NCI-H2107 (cell line): ENCODE data around the gene TPCN2.

Experiments used
- DNase-seq: peaks from one replicate; lab custom pipeline; 2025; lab: John Stamatoyannopoulos, UW

Gene TPCN2

GRCh38 chr11:69039501-69039900 is 9.2 kb upstream of the TPCN2 start:
- no peak for DNase-seq

DNA sequence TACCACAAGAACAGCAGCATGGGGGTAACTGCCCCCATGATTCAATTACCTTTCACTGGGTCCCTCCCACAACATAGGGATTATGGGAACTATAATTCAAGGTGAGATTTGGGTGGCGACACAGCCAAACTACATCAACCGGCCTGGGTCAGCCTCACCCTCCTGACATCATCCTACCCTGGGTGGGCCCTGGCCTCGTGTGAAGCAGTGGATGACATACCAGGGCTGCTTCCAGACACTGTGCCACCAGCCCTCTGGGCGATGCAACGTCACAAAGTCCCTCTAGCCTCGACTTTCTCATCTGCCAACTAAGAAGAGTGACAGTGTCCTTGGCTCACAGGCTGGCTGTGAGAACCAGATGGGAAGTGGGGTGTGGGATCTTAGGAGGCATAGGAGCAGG is 8.7 kb upstream of the TPCN2 start:
- DNase-seq = no peak

- DNase-seq = no peak
Observed at GRCh38 chr11:69040581-69041260, 8.0 kb upstream of the TPCN2 start.

GRCh38 chr11:69041516-69041915 is 7.2 kb upstream of the TPCN2 start:
- DNase-seq = no peak

- DNase-seq = peak; percentile 34
Observed at GRCh38 chr11:69044111-69045013, 4.4 kb upstream of the TPCN2 start.

GRCh38 chr11:69048031-69048693 is 570 bp upstream of the TPCN2 start:
- no peak for DNase-seq

DNA sequence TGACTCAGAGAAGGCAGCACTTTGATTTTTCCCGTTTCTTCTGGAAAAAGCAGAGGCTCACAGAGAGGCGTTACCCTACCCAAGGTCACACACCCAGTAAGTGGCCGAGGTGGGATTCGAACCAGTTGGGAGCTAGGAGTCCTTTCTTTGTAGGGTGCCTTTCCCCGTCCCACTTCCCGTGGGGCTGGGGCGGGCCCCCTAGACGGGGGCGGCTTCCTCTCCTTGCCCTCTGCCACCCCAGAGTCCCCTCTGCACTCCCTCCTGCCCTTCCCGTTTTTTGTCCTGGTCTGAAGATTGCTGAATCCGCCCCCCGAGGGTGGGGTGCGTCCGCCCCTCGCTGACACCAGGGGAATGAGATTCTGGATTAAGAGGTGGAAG is 747 bp downstream of the TPCN2 start:
- no peak for DNase-seq

DNA sequence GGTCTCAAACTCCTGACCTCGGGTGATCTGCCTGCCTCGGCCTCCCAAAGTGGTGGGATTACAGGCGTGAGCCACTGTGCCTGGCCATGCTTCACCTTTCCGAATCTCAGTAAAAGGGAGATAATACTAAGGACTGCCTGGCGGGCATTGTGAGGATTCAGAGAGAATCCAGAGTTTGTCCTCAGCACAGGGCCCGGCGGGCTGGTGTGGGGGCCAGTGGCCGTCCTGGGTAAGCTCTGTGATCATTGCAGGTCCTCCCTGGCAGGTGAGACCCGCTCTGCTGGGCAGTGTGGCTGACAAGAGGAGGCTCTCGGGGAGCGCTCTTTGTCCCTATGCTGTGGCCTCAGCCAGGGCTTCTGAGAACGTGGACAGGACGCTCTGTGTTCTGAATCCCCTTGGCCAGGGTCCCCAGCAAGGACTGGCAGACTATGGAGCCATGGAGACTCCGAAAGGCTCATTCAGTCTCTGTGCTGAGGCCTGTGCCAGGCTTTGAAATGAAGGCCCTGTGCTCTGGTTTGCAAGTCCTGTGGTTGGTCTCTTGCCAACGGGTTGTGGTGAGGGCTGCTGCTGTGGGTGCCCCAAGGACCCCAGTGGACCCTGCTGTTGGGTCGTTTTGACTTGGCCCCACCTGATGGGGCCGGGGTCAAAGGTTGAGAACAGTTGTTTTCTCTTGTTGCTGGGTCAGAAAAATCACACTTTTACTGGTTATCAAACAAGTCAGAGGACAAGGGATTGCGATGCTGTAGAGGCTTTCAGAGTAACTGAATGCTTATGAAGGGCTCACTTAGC is 2.1 kb downstream of the TPCN2 start:
- DNase-seq = no peak

- DNase-seq = no peak
Observed at GRCh38 chr11:69051381-69052342, 2.9 kb downstream of the TPCN2 start.

- no peak for DNase-seq
Observed at GRCh38 chr11:69052343-69053168, 3.8 kb downstream of the TPCN2 start.

DNA sequence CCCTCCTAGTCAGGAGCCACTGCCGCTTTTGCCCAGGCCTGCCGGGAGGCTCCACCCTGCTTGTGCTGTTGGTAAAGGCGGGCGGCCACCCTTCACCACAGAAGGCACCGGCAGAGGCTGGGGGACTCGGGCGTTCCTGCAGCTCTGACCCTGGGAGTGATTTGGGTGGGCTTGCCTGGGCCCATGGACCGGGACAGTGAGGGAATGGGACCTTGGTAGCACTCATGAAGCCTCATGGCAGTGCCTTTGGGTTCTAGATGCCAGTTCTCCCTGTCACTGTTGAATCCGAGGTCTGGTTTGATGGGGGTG is 4.4 kb downstream of the TPCN2 start:
- DNase-seq = no peak

- no peak for DNase-seq
Observed at GRCh38 chr11:69053546-69054396, 5.0 kb downstream of the TPCN2 start.

DNA sequence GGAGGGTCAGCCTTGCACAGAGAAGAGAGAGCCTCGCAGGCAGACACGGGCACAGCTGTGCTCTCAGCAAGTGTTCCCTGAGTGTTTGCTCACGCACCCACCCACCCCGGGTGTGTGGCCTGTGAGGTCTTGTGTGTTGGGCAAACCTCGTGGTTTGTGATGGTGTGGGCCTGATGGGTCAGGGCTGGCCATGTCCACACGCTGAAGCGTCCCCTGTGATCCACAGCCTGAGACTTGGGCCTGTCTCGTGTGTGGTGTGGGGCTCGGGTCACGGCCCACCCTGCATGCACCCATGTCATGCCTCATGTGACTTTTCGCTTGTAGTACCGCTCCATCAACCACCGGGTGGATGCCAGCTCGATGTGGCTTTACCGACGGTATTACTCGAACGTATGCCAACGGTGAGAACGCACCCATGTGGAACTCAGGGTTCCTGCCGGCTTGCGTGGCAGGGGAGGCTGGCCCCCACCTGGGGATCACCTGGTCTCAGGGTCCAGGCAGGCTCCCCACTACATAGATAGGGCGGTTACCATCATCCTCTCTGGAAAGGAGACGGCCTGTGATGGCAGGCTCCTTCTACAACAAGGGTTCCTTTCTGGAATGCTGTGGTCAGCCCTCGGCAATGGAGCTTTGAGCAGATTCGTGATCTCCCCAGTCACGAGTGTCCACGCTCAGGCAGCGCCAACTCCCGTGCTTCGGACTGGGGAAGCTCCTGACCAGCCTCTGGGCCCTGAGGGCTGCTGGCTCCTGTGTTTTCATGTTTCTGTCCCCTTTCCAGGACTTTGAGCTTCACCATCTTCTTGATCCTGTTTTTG is 5.9 kb downstream of the TPCN2 start:
- no peak for DNase-seq

DNA sequence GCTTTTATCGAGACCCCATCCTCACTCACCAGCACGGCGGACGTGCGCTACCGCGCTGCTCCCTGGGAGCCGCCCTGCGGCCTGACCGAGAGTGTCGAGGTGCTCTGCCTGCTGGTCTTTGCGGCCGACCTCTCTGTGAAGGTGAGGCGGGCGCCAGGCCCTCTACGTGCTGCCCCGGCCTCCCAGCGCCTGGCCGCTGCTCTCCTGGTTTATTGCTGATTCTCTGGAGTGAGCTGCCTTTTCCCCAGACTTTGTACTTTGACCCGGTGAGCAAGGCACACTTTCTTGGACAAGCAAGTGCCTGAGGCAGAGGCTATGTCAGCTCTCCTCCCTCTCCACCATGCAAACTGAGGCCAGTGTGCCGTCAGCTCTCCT is 6.5 kb downstream of the TPCN2 start:
- DNase-seq = no peak

GRCh38 chr11:69055598-69056516 is 7.1 kb downstream of the TPCN2 start:
- no peak for DNase-seq

DNA sequence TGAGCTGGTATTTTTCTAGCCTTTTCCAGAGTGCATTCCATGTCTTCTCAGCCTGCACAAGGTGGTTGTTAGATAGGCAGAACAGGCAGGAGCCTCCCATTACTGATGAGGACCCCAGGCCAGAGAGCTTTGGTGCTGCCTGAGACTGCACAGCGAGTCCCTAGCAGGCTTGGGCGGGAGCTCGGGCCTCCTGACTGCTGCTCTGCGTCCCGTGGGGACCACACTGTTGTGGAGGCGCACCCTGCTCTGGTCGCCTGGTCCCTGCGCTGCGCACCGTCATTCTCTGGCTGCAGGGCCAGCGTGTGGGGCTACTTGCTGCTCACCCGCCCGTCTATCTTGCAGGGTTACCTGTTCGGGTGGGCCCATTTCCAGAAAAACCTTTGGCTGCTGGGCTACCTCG is 8.5 kb downstream of the TPCN2 start:
- DNase-seq = no peak

- no peak for DNase-seq
Observed at GRCh38 chr11:69057801-69058200, 9.1 kb downstream of the TPCN2 start.
